Left lobe of liver (tissue), 2 donors: Measurements from ENCODE around the gene ZNF264. TPM values are rescaled to one million over a fixed set of nuclear protein-coding genes. Genes with fewer than 3 reads are reported as not detected.
"Not testable (repeated sequence)": the region's sequence is repeated elsewhere in the genome, so short reads cannot be mapped to it uniquely, and the experiment has no call there.

Experiments used
- ATAC-seq: fragments of 200-7000 bp; cut with Tn5 transposase; one replicate; pipeline ENCODE4 v1.9.1; 2020; ENCODE audit warnings: mild to moderate bottlenecking, moderate library complexity
- DNase-seq: peaks from one replicate; pipeline ENCODE4 v3.0.0-alpha.2; 2020; ENCODE audit warnings: low spot score
- total RNA-seq: library from RNA; stranded (reverse); gene quantifications from one replicate; pipeline ENCODE4 v1.2.1, GENCODE V29; 2021
- donor health status: DM: no; HTN: no; CAD: no; lungs with moderate emphysema.
- donor health status: DM: no; HTN: yes; CAD: no.

Gene ZNF264
- total RNA-seq: 16.3 TPM

DNA sequence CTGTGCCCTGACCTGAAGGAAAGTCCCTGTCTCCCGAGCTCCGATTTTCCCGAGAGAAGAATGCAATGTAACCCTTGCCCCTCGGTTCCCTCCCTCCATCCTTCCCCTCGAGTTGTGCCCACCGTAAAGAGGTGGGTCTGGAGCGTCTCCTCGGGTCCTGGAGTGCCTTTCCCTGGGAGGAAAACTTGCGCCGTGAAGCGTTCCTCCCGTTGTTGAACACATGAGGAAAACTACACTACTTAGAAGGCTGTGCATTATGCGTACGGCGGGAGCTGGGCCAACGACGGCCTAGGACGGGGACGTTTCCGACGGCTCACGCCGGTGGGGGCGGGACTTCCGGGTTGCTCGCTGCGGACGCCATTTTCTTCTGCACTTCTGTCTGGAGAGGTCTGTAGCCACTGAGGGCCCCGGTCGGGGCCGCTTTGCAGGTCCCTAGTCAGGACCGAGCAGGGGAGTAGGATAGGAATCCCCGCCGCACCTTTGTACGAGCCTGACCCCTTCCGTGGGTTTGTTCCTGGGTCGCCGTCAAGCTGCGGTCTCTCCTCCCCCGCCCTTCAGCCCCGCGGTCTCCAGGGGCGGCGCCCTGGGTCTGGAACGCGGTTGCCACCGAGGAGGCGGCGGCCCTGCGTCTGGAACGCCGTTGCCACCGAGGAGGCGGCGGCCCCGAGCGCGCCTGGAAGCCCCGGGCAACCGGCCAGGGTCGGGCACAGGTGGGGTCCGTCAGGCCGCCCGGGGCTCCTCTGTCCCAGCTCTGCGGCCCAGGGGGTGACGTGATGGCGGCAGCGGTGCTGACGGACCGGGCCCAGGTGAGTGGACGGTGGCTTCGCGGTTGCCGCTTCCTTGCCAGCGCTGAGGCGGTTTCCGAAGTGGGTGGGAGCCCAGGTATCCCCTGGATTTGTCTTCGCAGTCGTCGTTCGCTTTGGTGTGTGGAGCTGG is at the start of gene ZNF264:
Gene ZNF264 (plus strand): TSS at position 360 of the 936 bp plus-strand sequence. CDS start 414 bp downstream, at position 774.
- DNase-seq: peak; percentile 90
- peak; percentile 99 for ATAC-seq

DNA sequence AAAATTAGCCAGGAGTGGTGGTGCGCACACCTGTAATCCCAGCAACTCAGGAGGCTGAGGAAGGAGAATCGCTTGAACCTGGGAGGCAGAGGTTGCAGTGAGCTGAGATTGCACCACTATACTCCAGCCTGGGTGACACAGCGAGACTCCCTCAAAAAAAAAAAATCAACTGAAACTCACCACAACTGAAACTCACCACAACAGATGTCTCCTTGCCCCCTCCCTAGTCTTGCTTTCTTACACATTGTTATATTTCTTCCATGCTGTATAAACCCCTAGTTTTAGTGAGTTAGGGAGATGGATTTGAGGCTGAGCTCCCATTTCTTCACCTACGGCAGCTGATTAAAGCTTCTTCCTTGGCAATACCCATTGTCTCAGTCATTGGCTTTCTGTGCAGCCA is 49.6 kb upstream of the ZNF264 start:
- ATAC-seq (no peak), DNase-seq (no peak)

DNA sequence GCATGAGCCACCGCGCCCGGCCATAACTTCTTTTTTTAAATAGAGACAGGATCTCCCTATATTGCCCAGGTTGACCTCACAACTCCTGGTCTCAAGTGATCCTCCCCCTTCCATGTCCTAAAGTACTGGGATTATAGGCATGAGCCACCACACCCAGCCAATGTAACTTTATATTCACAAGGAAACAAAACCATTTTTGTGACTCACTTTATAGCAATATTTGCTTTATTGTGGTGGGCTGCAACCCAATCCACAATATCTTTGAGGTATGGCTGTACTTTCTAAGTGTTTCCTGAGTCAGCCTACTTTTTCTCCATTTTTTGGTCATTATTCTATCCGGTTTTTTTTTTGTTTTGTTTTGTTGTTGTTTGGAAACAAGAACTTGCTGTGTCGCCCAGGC is 38.4 kb upstream of the ZNF264 start:
- DNase-seq (no peak), ATAC-seq (no peak)

DNA sequence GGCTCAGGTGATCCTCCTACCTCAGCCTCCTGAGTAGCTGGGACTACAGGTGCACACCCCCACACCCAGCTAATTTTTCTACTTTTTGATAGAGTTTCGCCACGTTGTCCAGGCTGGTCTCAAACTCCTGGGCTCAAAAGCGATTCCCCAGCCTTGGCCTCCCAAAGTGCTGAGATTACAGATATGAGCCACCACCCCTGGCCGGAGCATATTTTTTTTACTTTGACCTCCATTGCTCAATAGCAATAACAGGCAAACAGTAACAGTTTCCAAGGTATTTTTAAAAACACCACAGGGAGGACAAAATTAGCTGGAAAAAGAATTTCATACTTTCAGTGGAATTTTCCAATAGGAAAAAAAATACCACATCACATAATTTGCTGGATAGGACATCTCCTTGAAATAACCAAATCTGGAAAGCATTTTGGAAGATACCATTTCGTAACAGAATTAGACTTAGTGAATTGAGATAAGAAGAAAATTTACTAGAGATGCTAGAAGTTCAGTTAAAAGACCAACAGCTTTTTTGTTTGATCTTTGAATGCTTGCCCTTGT is 29.2 kb upstream of the ZNF264 start:
- DNase-seq: no peak
- no peak for ATAC-seq

DNA sequence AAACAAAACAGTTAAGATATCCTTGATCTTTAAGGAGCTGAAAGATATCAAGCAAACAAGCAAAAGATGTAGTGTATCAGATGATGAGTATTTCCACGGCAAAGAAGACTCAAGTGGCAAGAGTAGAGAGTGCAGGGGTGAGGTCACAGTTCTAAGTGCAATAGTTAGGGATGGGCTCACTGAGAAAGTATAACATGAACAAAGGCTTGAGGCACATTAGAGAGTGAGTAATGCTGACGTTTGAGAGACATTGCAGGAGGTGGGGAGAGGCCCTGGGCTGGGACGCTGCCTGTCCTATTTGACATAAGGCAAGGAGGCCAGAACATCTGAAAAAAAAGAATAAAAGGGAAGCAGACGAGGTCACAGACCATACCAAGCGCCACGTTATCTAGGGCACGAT is 25.5 kb upstream of the ZNF264 start:
- DNase-seq: no peak
- no peak for ATAC-seq

DNA sequence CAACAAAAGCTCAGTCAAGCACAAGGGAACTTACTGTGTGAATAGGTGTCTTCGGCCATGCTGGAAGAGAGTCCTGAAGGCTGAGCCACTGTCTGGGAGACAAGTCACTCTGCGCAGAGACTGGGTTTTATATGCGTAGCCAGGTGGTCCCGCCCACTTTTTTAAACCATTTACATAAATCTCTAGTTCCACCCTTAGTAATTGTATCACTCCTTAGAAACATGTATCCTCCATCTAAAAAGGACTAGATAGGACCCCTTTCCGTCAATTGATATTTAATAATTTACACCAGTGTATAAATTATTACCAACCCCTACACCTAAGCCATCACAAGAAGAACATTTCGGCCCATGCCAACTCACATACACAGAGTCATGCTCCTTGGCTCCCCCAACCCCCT is 23.9 kb upstream of the ZNF264 start, which contains the start of gene DUXA:
Gene DUXA (minus strand): TSS at position 101 of the 400 bp plus-strand sequence. CDS start 42 bp downstream, at position 59.
- no peak for ATAC-seq
- DNase-seq: no peak

DNA sequence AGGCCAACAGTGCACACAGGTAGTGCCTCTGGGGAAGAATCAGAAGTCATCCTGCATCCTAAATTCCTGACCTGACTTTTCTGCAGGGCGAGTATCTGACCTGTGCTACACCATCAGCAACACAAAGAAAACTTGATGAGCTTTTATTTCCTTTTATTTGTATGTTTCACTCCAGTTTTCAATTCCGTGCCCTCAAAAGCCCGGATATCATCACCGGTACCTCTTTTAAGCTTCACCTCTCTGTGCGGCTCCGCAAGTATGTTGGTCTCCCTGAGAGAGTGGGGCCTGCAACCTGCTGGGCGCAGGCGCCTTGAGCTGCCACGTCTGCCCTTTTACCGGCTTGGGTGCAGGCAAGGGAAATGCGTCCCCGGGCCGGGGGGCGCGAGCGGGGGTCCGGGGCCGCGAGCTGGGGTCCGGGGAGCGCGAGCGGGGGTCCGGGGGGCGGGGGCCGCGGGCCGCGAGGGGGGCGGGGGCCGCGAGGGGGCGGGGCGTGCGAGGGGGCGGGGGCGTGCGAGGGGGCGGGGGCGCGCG is 19.7 kb upstream of the ZNF264 start:
- peak; percentile 26 for ATAC-seq
- no peak for DNase-seq

DNA sequence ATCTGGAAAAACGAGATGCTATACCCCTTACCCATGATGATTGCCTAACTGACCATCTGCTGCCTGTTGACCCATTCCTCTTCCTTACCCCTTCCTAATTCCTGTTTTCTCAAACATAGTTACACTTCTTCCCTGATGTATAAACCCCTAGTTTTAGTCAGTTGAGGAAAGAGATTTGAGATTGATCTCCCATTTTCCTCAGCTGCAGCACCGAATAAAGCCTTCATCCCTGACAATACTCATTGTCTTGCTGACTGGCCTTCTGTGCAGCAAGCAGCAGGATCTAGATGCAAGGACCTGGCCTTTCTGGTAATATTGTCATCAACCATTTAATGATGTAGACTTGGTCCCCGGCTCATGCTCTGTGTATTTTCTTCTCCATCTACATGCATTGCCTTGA is 999 bp upstream of the ZNF264 start:
- no peak for DNase-seq
- no peak for ATAC-seq

DNA sequence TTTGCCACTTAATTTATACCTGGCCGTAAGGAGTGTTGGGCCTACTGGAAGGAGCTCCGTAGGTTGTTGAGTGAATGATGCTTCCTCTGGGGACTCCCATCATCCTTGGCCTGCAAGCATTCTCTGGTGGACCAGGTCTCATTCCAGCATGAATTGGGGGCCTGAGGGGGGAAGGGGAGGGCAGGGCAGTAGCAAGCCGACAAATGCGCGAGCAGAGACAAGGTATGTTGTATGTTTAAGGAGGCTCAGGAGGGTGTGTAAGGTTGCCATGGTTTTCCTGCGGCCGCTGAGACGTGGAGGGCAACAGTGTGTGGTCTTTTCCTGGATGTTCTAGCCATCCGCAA is 749 bp downstream of the ZNF264 start:
- DNase-seq (no peak), ATAC-seq (no peak)

DNA sequence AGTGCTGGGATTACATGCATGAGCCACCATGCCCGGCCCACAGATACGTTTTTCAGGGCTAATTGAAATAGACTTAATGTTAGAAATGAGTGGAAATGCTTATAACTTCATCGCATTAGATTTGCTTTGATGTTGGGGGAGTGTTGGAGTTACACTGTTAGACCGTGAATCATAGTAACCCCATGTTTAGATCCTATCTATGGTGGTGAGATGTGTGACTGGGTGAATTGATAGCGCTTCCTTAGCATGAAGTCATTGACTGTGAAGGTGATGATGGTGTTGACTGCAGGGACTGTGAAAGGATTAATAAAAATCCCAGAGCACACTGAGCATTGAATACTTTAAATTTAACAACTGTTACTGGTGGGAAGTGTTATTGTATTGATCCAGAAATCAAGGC is 1.7 kb downstream of the ZNF264 start:
- no peak for ATAC-seq

DNA sequence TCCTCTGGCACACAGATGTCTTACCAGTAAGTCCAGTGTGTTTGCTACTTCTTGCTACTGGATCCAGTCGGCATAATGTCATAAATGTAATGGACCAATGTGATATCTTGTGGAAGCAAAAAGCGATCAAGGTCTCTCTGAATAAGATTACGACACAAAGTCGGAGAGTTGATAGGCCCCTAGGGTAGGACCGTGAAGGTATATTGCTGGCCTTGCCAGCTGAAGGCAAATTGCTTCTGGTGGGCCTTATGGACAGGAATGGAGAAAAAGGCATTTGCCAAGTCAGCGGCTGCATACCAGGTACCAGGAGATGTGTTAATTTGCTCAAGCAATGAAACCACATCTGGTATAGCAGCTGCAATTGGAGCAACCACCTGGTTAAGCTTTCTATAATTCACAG is 6.6 kb downstream of the ZNF264 start:
- not testable (repeated sequence) for ATAC-seq, DNase-seq

More for the DNA sequence above, 1.7 kb downstream of the ZNF264 start:
- DNase-seq: no peak

DNA sequence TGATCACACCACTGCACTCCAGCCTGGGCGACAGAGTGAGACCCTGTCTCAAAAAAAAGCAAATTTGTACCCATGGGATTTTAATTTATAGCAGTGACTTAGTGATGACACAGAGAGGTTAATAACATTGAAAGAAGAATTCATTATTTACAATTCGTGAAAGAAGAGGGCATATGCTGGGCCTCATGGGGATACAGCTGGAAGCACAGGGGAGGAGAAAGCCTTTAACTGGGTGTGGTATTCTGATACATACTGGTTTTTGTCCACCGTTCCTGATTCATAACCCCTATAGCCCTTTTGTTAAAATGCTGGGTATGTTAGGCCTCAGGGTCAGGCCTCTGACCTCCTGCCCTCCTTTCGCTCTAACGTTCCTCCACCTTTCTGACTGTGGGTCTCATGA is 10.9 kb downstream of the ZNF264 start:
- DNase-seq (no peak), ATAC-seq (no peak)

DNA sequence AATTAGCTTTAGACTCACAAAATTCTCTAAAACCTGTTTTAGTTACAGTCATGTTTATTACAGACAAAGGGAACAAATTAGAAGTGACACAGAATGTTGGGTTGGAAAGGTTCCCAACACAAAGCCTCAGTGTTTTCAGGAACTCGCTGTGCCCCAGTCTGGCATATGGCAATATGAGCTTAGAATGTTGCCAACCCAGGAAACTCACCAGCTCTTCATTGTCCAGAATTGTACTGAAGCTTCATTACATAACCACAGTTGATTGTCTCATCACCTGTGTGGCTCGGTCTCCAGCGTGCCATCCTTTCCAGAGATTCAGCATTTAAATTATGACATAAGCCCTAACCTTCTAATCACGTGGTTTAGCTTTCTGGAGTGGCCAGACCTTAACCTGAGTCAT is 19.1 kb downstream of the ZNF264 start:
- no peak for ATAC-seq
- DNase-seq: no peak

DNA sequence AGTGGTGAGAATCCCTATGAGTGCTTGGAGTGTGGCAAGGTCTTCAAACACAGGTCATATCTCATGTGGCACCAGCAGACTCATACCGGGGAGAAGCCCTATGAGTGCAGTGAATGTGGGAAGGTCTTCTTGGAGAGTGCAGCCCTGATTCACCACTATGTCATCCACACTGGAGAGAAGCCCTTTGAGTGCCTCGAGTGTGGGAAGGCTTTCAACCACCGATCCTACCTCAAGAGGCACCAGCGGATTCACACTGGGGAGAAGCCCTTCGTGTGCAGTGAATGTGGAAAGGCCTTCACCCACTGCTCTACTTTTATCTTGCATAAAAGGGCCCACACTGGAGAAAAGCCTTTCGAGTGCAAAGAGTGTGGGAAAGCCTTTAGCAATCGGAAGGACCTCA is 20.8 kb downstream of the ZNF264 start:
- no peak for ATAC-seq
- DNase-seq: peak; percentile 22

DNA sequence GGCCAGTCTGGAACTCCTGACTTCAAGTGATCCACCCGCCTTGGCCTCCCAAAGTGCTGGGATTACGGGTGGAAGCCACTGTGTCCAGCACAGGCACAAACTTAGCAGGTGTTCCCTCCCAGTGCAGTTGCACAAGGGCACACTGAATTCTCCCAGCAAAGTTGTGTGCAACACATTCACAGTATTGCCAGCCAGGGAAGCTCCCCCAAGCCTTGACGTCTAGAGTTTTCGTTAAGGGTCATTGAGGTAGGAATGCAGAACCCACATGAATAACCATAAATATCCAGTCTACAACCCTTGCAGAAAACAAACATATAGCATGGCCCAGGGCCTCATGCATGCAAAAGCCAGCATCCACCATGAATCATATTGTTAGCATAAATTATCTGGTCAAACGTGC is 36.2 kb downstream of the ZNF264 start:
- peak; percentile 15 for DNase-seq

DNA sequence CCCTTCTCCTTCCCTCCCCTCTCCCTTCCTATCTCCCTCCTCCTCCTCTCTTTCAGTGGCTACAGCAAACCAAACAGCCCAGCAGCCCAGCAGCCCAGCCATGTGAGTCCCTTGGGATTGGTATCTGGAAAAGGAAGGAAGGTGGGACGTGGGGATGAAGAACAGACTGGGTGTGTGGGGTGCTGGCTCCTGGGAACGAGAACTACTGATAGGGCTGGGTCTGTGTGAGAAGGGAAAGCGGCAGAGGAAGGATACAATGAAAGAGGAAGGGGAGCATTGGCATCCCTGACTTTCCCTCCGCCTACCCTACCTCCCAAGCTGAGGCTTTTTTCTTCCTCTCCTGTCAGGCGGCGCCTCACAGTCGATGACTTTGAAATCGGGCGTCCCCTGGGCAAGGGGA is 40.4 kb downstream of the ZNF264 start:
- ATAC-seq (no peak), DNase-seq (no peak)

More for the DNA sequence above, 36.2 kb downstream of the ZNF264 start:
- no peak for ATAC-seq

DNA sequence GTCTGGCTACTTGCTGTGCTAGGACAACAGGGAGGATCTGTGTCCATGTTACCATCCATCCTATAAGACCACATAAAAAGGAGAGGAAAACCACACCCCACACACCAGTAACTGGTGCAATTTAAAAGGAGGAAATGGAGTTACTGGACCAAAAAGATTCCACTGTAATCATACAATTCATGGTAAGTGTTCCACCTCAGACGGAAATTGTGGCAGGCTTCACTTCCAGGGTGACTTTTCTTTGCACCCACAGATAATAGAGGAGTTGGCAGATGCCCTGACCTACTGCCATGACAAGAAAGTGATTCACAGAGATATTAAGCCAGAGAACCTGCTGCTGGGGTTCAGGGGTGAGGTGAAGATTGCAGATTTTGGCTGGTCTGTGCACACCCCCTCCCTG is 41.9 kb downstream of the ZNF264 start:
- no peak for DNase-seq
- ATAC-seq: no peak

DNA sequence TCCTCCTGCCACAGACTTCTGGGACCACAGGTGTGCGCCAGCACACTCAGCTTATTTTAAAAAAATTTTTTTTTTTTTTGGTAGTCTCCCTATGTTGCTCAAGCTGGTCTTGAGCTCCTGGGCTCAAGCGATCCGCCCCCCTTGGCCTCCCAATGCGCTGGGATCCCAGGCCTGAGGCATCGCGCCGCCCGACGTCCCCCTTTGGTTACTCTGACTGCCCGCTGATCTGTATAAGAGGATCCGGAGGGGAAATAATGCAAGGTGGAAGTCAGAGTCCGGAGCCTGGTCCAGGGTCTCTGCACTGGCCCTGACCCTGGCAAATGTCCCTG is 48.6 kb downstream of the ZNF264 start:
- DNase-seq (no peak), ATAC-seq (no peak)

DNA sequence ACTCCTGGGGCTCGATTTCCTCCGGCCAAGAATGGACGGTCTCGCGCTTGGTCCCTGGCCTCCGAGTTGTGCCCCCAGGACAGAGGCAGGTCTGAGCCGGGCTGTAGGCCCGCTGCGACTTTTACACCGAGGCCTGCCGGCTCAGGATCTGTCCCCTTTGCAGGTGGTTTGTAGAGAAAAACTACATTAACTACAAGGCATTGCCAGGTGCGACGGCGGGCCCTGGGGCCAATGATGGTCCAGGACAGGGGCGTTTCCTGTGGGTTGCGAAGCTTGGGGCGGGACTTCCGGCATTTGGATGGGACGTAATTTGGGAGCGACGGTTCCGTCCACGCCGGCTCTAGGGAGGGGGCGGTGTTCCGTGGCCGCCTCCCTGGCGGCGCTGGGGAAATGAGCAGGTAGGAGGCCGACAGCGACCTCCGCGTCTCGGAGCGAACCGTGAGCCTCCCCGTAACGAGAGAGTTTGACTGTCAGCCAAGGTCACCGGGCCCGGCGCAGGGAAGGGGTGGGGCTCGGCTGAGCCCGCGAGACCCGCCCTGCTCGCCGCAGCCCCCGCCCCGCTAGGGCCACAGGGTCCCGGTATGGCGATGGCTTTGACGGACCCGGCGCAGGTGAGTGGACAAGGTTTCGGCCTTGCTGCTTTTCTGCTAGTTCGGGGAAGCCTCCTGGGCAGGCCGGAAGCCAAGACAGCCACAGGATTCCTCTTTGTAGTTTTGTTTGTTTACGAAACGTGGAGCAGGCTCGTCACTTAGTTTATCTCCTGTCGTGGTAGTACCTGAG is 49.2 kb downstream of the ZNF264 start, which contains the start of gene ZNF805:
Gene ZNF805 (plus strand): TSS at position 322 of the 780 bp plus-strand sequence. CDS start 260 bp downstream, at position 582.
- DNase-seq (peak; percentile 97), ATAC-seq (peak; percentile 97)

DNA sequence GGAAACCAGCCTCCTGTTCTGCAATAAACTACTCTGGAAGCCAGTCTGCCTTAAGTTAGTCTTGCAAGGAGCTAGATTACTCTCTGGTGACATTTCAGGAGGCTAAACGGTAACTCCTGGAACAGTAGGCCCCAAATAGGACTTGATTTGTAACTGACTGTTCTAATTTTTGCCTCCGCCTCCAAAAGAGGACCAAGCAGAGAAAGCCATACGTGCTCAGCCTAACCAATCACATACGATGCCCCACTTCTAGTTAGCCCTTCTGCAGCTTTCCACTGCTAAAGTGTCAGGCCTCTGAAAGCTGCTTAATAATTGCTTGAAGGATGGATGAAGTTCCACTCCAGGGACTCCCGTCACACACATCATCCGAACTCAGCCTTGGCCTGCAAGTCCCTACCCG is 49.9 kb downstream of the ZNF264 start:
- ATAC-seq: no peak
- DNase-seq: no peak

DNA sequence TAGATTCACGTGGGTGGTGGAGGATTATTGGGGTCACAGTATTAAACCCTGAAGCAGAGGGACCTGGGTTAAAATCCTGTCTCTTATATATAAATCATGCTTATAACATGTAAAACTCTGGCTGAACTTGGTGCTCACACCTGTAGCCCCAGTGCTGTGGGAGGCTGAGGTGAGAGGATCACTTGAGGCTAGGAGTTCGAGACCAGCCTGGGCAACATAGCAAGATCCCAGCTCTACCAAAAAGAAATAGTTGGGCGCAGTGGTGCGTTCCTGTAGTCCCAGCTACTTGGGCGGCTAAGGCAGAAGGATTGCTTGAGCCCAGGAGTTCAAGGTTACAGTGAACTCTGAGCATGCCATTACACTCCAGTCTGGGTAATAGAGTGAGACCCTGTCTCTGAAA is 51.5 kb downstream of the ZNF264 start:
- DNase-seq (no peak), ATAC-seq (no peak)
